ENCODE measurements around the gene ZBTB24. TPM values are rescaled to one million over a fixed set of nuclear protein-coding genes. Genes with fewer than 3 reads are reported as not detected.

Gene ZBTB24
- total RNA-seq, 2 donors from 2014 or later = 8.2 to 12.8 TPM

- DNase-seq (ENCODE audit: low spot score) = no peak
- intact Hi-C loops (cut with DNase I) = no loop called here
- no peaks in the 10 kb centered on the region for H3K4me1 ChIP-seq (replicated peaks)
- H3K4me3 ChIP-seq = peak overlapping the region; percentile 64 to 65
- H3K36me3 ChIP-seq = no peaks in the 10 kb centered on the region
- WGBS = 7% methylated on average over 48 of the region's 48 CpGs
- H3K27ac ChIP-seq = peak overlapping the region; percentile 49 to 69
- no peak for TF ChIP-seq CTCF (IDR thresholded peaks at IDR 0.05)
- no peak for TF ChIP-seq POLR2AphosphoS5 (IDR thresholded peaks at IDR 0.05)
- no peak for TF ChIP-seq POLR2A (IDR thresholded peaks at IDR 0.05)
- no peaks in the 10 kb centered on the region for H3K27me3 ChIP-seq (replicated peaks; ENCODE audit: insufficient read depth)
- H3K9me3 ChIP-seq = no peaks in the 10 kb centered on the region
These were observed 28.3 kb downstream of the ZBTB24 start for GRCh38 chr6:109454496-109455436.

GRCh38 chr6:109453594-109454495 is 29.2 kb downstream of the ZBTB24 start:
- TF ChIP-seq POLR2AphosphoS5 (IDR thresholded peaks at IDR 0.05) (no peak), POLR2A (IDR thresholded peaks at IDR 0.05) (no peak), CTCF (IDR thresholded peaks at IDR 0.05) (no peak)
- Histone ChIP-seq H3K4me1 (replicated peaks) (no peaks in the 10 kb centered on the region), H3K27ac (peak overlapping the region in 1 of 2 donors; percentile 49), H3K36me3 (no peaks in the 10 kb centered on the region), H3K27me3 (replicated peaks; ENCODE audit: insufficient read depth) (no peaks in the 10 kb centered on the region), H3K4me3 (peak overlapping the region in 1 of 2 donors; percentile 64), H3K9me3 (no peaks in the 10 kb centered on the region)
- WGBS = 90% methylated on average over 27 of the region's 27 CpGs
- intact Hi-C loops (cut with DNase I) = no loop called here
- no peak for DNase-seq (ENCODE audit: low spot score)

GRCh38 chr6:109453156-109453555 is 29.9 kb downstream of the ZBTB24 start:
- DNase-seq (ENCODE audit: low spot score) = no peak
- H3K27ac ChIP-seq = no peak overlapping the region
- no peaks in the 10 kb centered on the region for H3K36me3 ChIP-seq
- TF ChIP-seq POLR2AphosphoS5 (IDR thresholded peaks at IDR 0.05) (no peak), POLR2A (IDR thresholded peaks at IDR 0.05) (no peak), CTCF (IDR thresholded peaks at IDR 0.05) (no peak)
- intact Hi-C loops (cut with DNase I) = no loop called here
- WGBS = 88% methylated on average over 2 of the region's 2 CpGs
- no peaks in the 10 kb centered on the region for H3K9me3 ChIP-seq
- no peaks in the 10 kb centered on the region for H3K27me3 ChIP-seq (replicated peaks; ENCODE audit: insufficient read depth)
- H3K4me1 ChIP-seq (replicated peaks) = no peaks in the 10 kb centered on the region
- no peak overlapping the region for H3K4me3 ChIP-seq

- 93% methylated on average over 9 of the region's 9 CpGs for WGBS
- no peaks in the 10 kb centered on the region for H3K27me3 ChIP-seq (replicated peaks; ENCODE audit: insufficient read depth)
- no peaks in the 10 kb centered on the region for H3K36me3 ChIP-seq
- intact Hi-C loops (cut with DNase I) = no loop called here
- H3K9me3 ChIP-seq = no peaks in the 10 kb centered on the region
- DNase-seq (ENCODE audit: low spot score) = no peak
- H3K4me3 ChIP-seq = no peak overlapping the region
- H3K27ac ChIP-seq = no peak overlapping the region
- TF ChIP-seq POLR2AphosphoS5 (IDR thresholded peaks at IDR 0.05) (no peak), POLR2A (IDR thresholded peaks at IDR 0.05) (no peak), CTCF (IDR thresholded peaks at IDR 0.05) (no peak)
- H3K4me1 ChIP-seq (replicated peaks) = no peaks in the 10 kb centered on the region
These were observed 30.8 kb downstream of the ZBTB24 start for GRCh38 chr6:109452181-109452580.

Data from prostate gland (tissue), 2 donors.